PFSK-1 (cell line): Measurements from ENCODE around the gene SAP25.

Experiments
- FOXP2 ChIP-seq: optimal IDR thresholded peaks from 2 replicates; pipeline ENCODE3; 2011; ENCODE audit warnings: borderline replicate concordance, control low read depth, inconsistent platforms; ENCODE audit not compliant: insufficient read depth; ENCODE audit errors: extremely low read length, extremely low read depth
- POLR2AphosphoS5 ChIP-seq: IDR thresholded peaks from 2 replicates; pipeline ENCODE4 v1.6.1; 2012; ENCODE audit warnings: low read depth, mild to moderate bottlenecking, control low read depth, low read length, moderate library complexity
- SIN3A ChIP-seq: IDR thresholded peaks from 2 replicates; pipeline ENCODE4 v1.6.1; 2012; ENCODE audit warnings: mild to moderate bottlenecking, low read length, moderate library complexity, borderline replicate concordance; ENCODE audit not compliant: insufficient read depth
- TAF1 ChIP-seq: IDR thresholded peaks from 2 replicates; pipeline ENCODE4 v1.6.1; 2012; ENCODE audit warnings: low read length, control low read depth, borderline replicate concordance; ENCODE audit not compliant: insufficient read depth
- TF ChIP-seq, protein P1 (sequence below), 2 experiments: IDR thresholded peaks; 2 replicates each; pipeline versions ENCODE4 v1.6.1 to v1.8.0; 2011 to 2012; ENCODE audit warnings: low read depth in 2 of 2, low read length in 2 of 2, control low read depth in 1 of 2, inconsistent platforms in 1 of 2, mild to moderate bottlenecking in 1 of 2, moderate library complexity in 1 of 2; ENCODE audit not compliant: insufficient read depth in 1 of 2

SAP25 gene

DNA sequence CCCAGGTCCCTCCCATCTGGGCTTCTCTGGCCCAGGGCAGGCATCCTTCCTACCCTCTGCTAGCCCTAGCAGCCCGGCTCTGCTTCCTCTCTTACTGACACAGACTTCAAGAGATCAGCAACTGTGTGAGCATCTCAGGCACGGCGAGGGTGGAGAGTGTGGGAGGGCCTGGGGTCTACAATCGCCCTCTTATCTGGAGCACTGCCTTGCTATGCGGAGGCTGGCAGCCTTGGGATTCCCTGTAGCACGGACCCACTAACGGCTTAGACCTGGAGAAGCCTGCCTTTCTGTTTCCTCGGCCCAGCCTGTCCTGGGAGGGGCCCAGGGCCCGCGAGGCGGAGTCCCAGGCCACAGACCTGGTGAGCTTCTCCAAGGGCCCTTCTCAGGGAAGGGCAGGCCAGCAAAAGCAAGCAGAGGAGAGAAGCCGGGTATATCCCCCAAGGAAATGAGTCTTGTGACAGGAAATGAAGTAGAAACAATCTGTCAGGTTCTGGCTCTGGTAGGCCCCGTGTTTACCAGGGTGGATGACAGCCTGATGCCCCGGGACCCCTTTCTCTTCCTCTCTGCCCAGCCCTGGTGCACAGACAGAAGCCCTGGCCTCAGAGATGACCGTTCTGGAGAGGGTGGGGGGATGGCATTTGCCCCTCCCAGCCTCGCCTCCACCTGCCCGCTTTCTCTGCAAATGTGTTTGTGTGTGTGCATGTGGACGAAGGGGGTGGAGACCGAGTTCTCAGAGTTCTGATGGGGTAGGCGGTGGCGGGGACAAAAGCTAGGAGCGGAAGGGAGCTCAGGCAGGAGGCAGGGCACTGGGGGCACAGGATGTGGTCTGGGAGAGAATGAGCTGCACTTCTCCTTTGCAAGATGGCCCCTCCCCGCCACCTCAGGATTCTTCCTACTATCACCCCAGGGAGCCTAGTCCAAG lies 9.7 kb upstream of the SAP25 start:
- no peak for TF ChIP-seq FOXP2
- no peak for TF ChIP-seq TAF1
- no peak for TF ChIP-seq POLR2AphosphoS5
- TF ChIP-seq, protein P1, sequence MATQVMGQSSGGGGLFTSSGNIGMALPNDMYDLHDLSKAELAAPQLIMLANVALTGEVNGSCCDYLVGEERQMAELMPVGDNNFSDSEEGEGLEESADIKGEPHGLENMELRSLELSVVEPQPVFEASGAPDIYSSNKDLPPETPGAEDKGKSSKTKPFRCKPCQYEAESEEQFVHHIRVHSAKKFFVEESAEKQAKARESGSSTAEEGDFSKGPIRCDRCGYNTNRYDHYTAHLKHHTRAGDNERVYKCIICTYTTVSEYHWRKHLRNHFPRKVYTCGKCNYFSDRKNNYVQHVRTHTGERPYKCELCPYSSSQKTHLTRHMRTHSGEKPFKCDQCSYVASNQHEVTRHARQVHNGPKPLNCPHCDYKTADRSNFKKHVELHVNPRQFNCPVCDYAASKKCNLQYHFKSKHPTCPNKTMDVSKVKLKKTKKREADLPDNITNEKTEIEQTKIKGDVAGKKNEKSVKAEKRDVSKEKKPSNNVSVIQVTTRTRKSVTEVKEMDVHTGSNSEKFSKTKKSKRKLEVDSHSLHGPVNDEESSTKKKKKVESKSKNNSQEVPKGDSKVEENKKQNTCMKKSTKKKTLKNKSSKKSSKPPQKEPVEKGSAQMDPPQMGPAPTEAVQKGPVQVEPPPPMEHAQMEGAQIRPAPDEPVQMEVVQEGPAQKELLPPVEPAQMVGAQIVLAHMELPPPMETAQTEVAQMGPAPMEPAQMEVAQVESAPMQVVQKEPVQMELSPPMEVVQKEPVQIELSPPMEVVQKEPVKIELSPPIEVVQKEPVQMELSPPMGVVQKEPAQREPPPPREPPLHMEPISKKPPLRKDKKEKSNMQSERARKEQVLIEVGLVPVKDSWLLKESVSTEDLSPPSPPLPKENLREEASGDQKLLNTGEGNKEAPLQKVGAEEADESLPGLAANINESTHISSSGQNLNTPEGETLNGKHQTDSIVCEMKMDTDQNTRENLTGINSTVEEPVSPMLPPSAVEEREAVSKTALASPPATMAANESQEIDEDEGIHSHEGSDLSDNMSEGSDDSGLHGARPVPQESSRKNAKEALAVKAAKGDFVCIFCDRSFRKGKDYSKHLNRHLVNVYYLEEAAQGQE (IDR thresholded peaks at IDR 0.05; ENCODE audit: insufficient read depth in 1 of 2, low read depth in 2 of 2, low read length in 2 of 2) = no peak
- no peak for TF ChIP-seq SIN3A

- TF ChIP-seq, protein P1 (IDR thresholded peaks at IDR 0.05; ENCODE audit: insufficient read depth in 1 of 2, low read depth in 2 of 2, low read length in 2 of 2) = no peak
- no peak for TF ChIP-seq POLR2AphosphoS5
- no peak for TF ChIP-seq FOXP2
- TF ChIP-seq SIN3A = no peak
- no peak for TF ChIP-seq TAF1
Observed at GRCh38 chr7:100582650-100583049, 8.9 kb upstream of the SAP25 start.

DNA sequence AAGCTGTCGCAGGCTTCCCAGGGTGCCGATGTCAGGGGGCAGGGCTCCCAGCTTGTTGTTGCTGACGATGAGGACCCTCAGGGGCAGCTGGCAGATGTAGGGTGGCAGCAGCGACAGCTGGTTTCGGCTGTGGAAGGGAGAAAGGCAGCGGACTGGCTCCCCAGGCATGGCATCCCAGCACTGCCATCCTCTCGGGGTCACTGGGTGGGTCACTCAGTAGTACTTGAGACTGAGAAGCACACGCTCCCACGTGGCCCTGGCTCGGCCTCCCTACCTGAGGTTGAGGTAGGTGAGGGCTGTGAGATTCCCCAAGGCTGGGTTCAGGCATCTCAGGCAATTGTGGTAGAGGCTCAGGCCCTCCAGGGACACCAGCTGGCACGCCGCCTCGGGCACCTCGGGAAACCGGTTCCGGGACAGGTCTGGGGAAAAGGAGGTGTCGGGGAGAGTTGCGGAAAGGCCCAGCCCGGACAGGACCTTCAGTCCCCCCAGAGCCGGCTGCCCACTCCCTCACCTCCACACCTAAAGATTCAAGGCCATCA lies 8.4 kb upstream of the SAP25 start:
- TF ChIP-seq FOXP2 = no peak
- TF ChIP-seq, protein P1 (IDR thresholded peaks at IDR 0.05; ENCODE audit: insufficient read depth in 1 of 2, low read depth in 2 of 2, low read length in 2 of 2) = no peak
- no peak for TF ChIP-seq SIN3A
- TF ChIP-seq TAF1 = no peak
- no peak for TF ChIP-seq POLR2AphosphoS5

DNA sequence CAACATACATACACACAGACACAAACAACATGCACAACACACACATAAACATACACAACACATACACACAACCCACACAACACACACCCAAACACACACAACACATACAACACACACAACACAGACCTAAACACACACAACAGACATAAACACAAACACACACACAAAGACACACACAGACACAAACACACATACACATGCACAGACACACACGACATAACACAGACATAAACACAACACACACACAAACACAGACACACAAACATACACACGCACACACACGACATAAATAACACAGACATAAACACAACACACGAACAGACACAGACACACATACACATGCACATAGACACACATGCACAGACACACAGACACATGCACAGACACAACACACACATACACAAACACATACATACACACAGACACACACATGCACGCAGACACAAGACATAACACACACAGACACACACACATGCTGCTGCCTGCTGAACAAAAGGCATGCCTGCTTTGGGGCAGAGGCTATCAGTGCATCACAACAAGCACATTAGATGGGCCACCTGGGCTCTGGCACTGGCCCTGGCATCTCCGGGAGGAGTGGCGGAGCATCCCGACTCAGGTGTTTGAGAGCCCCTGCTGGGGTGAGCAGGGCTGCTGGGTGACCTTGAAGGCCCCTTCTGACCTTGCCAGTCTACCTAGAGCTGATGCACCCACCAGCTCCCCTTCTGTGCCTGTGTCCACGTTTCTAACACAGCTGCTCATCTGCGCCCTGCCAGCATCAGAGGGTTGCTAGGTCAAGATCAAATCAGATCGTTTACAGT lies 7.0 kb upstream of the SAP25 start:
- no peak for TF ChIP-seq SIN3A
- TF ChIP-seq FOXP2 = no peak
- no peak for TF ChIP-seq TAF1
- TF ChIP-seq, protein P1 (IDR thresholded peaks at IDR 0.05; ENCODE audit: insufficient read depth in 1 of 2, low read depth in 2 of 2, low read length in 2 of 2) = no peak
- TF ChIP-seq POLR2AphosphoS5 = no peak
